K562 (cell line): ENCODE measurements around the gene HSDL2. TPM values are rescaled to one million over a fixed set of nuclear protein-coding genes. Genes with fewer than 3 reads are reported as not detected.
A peak's percentile ranks its signal among the peaks of the same experiment; 100 is the strongest.

Source experiments
- REST ChIP-seq, 2 experiments: fragments of 450-650 bp; formaldehyde crosslinking in 1 of 2; IDR thresholded peaks; 2 replicates each; pipeline versions ENCODE4 v1.4.0 to v1.6.1; 2014 to 2020; ENCODE audit warnings: mild to moderate bottlenecking in 2 of 2, borderline replicate concordance in 1 of 2, low read depth in 1 of 2
- polyA plus RNA-seq, 8 experiments: library from polyadenylated mRNA; depleted of rRNA in 4 of 8; stranded (reverse) in 5 of 8; unstranded in 3 of 8; fragments of >200 nt; fragmentation: Nextera tagmentation in 2 of 8; fragmentation: Illumina TruSeq in 1 of 8; extraction: Ambion mirVana in 2 of 8; extraction: Trizol in 1 of 8; gene quantifications; 2 replicates each; pipeline versions ENCODE4 v1.2.1 to v1.2.3, GENCODE V29; 2011 to 2014; ENCODE audit warnings: inconsistent platforms in 1 of 8, missing spikeins in 1 of 8
- total RNA-seq, 7 experiments: library from RNA; depleted of rRNA in 6 of 7; stranded (reverse); fragments of >200 nt in 6 of 7; fragmentation: Illumina TruSeq in 2 of 7; extraction: Trizol in 2 of 7; gene quantifications; 2 replicates each; pipeline versions ENCODE4 v1.2.1 to v1.2.3, GENCODE V29; 2011 to 2021; ENCODE audit warnings: low replicate concordance in 1 of 7

The HSDL2 gene
- total and polyA plus RNA-seq, 9 of the 15 experiments (the other 6 are each of a cell fraction or from before 2014, with no cell fraction given): 22.8 to 74.1 (median 35.6) TPM

GRCh38 chr9:112379177-112380101, 469 bp upstream of the HSDL2 start (continued):
- TF ChIP-seq REST (IDR thresholded peaks at IDR 0.05; ENCODE audit: borderline replicate concordance) (no peak), REST (CRISPR knock-in tag; IDR thresholded peaks at IDR 0.05; ENCODE audit: low read depth) (peak; percentile 68; the same call in 1 of the 2 replicates)
- TF ChIP-seq, all 486 proteins: peak for 143
